GM12872 (cell line): ENCODE data around the gene CDH23.
A peak's percentile ranks its signal among the peaks of the same experiment; 100 is the strongest.

Experiments
- TF ChIP-seq, protein P1 (sequence below): IDR thresholded peaks from 3 replicates; pipeline ENCODE4 v1.5.1; 2011; ENCODE audit warnings: low read depth, mild to moderate bottlenecking, low read length, moderate library complexity; ENCODE audit not compliant: insufficient read depth

Gene CDH23

GRCh38 chr10:71809628-71810027 lies 412.9 kb downstream of the CDH23 start:
- TF ChIP-seq, protein P1, sequence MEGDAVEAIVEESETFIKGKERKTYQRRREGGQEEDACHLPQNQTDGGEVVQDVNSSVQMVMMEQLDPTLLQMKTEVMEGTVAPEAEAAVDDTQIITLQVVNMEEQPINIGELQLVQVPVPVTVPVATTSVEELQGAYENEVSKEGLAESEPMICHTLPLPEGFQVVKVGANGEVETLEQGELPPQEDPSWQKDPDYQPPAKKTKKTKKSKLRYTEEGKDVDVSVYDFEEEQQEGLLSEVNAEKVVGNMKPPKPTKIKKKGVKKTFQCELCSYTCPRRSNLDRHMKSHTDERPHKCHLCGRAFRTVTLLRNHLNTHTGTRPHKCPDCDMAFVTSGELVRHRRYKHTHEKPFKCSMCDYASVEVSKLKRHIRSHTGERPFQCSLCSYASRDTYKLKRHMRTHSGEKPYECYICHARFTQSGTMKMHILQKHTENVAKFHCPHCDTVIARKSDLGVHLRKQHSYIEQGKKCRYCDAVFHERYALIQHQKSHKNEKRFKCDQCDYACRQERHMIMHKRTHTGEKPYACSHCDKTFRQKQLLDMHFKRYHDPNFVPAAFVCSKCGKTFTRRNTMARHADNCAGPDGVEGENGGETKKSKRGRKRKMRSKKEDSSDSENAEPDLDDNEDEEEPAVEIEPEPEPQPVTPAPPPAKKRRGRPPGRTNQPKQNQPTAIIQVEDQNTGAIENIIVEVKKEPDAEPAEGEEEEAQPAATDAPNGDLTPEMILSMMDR = no peak

GRCh38 chr10:71810048-71810750 lies 413.5 kb downstream of the CDH23 start:
- TF ChIP-seq, protein P1 = no peak

GRCh38 chr10:71811351-71811750 lies 414.6 kb downstream of the CDH23 start:
- TF ChIP-seq, protein P1 = no peak

GRCh38 chr10:71812016-71812912 lies 415.5 kb downstream of the CDH23 start:
- TF ChIP-seq, protein P1 = peak; percentile 91

- TF ChIP-seq, protein P1 = no peak
These were observed 416.3 kb downstream of the CDH23 start for GRCh38 chr10:71812913-71813590.

DNA sequence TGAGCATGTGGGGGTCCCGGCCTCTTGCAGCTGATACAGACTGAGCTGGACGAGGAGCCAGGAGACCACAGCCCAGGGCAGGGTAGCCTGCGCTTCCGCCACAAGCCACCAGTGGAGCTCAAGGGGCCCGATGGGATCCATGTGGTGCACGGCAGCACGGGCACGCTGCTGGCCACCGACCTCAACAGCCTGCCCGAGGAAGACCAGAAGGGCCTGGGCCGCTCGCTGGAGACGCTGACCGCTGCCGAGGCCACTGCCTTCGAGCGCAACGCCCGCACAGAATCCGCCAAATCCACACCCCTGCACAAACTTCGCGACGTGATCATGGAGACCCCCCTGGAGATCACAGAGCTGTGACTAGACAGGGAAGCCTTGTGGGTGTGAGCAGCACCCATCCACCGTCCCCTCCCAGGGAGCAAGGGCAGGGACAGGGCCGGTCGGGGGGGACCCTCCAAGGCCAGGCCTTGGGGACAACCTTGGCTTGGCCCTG lies 418.2 kb downstream of the CDH23 start:
- TF ChIP-seq, protein P1 = 0 out of 3 replicates have a peak, but pooled peaks have one; percentile 10
